OCI-LY7 (cell line): Measurements from ENCODE around the gene CCDC181.

Source experiments
- EZH2phosphoT487 ChIP-seq: fragments of 200-600 bp; sonication (generic); IDR thresholded peaks from 2 replicates; pipeline ENCODE4 v1.6.1; 2018; ENCODE audit warnings: low read depth, borderline replicate concordance, mild to moderate bottlenecking, mixed run types, antibody characterized with exemption, low read length, moderate library complexity, mixed read lengths
- TF ChIP-seq, protein P1 (sequence below): fragments of 200-600 bp; sonication (generic); conservative IDR thresholded peaks from 2 replicates; pipeline ENCODE4 v1.5.1; 2014; ENCODE audit warnings: mild to moderate bottlenecking, antibody characterized with exemption, low read length, moderate library complexity, mixed read lengths

DNA sequence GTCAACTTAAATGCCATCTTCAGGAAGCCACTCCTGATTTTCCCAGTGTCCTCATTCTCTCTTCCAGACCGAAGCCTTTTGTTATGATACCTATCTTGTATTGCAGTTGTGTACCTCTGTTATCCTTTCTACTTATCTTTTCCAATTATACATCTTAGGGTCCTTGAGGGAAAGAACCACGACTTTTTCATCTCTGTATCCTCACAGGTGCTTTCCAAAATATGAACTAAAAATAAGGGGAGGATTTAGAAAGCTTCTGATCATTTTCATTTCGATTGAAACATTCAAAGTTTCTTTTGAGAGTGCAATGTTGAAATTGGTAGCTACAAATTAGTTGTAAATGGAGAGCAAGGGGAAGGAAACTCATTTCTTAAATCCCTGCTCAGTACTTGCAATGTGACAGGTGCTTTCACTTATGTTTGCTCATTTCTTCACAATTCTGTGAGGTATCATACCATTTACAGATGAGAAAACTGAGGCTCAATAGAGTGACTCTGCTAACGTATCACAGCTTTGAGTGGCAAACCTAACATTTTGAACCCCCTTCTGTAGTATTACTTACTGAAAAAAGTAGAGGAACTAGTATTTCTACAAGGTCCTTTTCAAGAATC is 34.2 kb upstream of the CCDC181 start:
- TF ChIP-seq, protein P1, sequence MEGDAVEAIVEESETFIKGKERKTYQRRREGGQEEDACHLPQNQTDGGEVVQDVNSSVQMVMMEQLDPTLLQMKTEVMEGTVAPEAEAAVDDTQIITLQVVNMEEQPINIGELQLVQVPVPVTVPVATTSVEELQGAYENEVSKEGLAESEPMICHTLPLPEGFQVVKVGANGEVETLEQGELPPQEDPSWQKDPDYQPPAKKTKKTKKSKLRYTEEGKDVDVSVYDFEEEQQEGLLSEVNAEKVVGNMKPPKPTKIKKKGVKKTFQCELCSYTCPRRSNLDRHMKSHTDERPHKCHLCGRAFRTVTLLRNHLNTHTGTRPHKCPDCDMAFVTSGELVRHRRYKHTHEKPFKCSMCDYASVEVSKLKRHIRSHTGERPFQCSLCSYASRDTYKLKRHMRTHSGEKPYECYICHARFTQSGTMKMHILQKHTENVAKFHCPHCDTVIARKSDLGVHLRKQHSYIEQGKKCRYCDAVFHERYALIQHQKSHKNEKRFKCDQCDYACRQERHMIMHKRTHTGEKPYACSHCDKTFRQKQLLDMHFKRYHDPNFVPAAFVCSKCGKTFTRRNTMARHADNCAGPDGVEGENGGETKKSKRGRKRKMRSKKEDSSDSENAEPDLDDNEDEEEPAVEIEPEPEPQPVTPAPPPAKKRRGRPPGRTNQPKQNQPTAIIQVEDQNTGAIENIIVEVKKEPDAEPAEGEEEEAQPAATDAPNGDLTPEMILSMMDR = no peak
- TF ChIP-seq EZH2phosphoT487 = no peak
